Fibroblast of lung (primary cell): ENCODE results near the gene MACF1.

ENCODE experiments used
- EZH2 ChIP-seq: IDR thresholded peaks from 2 replicates; pipeline ENCODE4 v1.5.1; 2012; ENCODE audit warnings: low read length, control low read depth, mild to moderate bottlenecking; ENCODE audit errors: missing control alignments
- TF ChIP-seq, protein P1 (sequence below), 2 donors: IDR thresholded peaks in 1 of 2; conservative IDR thresholded peaks in 1 of 2; 1 replicate in 1 of 2; 2 replicates in 1 of 2; pipeline ENCODE4 v1.5.1; 2011 to 2012; ENCODE audit warnings: low read length in 2 of 2, control low read depth in 1 of 2, inconsistent platforms in 1 of 2, low read depth in 1 of 2, mild to moderate bottlenecking in 1 of 2

DNA sequence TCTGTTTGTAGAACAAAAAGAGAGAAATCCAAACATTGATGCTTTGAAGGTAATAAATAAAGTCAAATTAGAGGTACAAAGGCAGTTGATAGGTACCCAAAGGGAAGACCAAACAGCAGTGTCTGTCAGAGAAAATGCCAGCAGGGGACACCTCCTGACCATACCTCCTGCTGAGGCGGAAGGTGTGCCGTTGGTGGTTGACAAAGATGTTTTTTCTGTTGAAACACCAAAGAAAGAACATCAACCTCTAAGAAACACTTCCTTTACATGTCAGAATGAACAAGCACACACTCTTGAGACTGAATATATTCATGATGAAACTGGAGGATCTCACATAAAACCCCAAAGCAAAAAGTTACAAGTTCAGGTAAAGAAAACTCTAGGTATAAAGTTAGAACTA lies 128.3 kb downstream of the MACF1 start:
- TF ChIP-seq, protein P1, sequence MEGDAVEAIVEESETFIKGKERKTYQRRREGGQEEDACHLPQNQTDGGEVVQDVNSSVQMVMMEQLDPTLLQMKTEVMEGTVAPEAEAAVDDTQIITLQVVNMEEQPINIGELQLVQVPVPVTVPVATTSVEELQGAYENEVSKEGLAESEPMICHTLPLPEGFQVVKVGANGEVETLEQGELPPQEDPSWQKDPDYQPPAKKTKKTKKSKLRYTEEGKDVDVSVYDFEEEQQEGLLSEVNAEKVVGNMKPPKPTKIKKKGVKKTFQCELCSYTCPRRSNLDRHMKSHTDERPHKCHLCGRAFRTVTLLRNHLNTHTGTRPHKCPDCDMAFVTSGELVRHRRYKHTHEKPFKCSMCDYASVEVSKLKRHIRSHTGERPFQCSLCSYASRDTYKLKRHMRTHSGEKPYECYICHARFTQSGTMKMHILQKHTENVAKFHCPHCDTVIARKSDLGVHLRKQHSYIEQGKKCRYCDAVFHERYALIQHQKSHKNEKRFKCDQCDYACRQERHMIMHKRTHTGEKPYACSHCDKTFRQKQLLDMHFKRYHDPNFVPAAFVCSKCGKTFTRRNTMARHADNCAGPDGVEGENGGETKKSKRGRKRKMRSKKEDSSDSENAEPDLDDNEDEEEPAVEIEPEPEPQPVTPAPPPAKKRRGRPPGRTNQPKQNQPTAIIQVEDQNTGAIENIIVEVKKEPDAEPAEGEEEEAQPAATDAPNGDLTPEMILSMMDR (conservative IDR thresholded peaks at IDR 0.05 in 1 of 2, IDR thresholded peaks at IDR 0.05 in 1 of 2; ENCODE audit: low read depth in 1 of 2, low read length in 2 of 2), result no peak
- TF ChIP-seq EZH2, result no peak
